ENCODE results near the gene CD44.

Gene CD44

GRCh38 chr11:35141071-35141470 lies 2.1 kb downstream of the CD44 start:
- DNase-seq = peak; percentile 15

- DNase-seq = peak; percentile 60
Observed at GRCh38 chr11:35141571-35141971, 2.6 kb downstream of the CD44 start.

GRCh38 chr11:35142481-35143075 lies 3.6 kb downstream of the CD44 start:
- DNase-seq = peak; percentile 71

GRCh38 chr11:35143297-35144135 lies 4.5 kb downstream of the CD44 start:
- no peak for DNase-seq

GRCh38 chr11:35144136-35144741 lies 5.3 kb downstream of the CD44 start:
- DNase-seq = peak; percentile 73

GRCh38 chr11:35144806-35145205 lies 5.8 kb downstream of the CD44 start:
- DNase-seq = no peak

GRCh38 chr11:35145271-35145670 lies 6.3 kb downstream of the CD44 start:
- peak; percentile 41 for DNase-seq

- DNase-seq = peak; percentile 82
Observed at GRCh38 chr11:35146074-35146521, 7.1 kb downstream of the CD44 start.

- no peak for DNase-seq
Observed at GRCh38 chr11:35146711-35147110, 7.7 kb downstream of the CD44 start.

GRCh38 chr11:35147235-35147634 lies 8.3 kb downstream of the CD44 start:
- no peak for DNase-seq

GRCh38 chr11:35148163-35148837 lies 9.3 kb downstream of the CD44 start:
- DNase-seq = peak; percentile 61

GRCh38 chr11:35150454-35150853 lies 11.5 kb downstream of the CD44 start:
- DNase-seq = no peak

- DNase-seq = no peak
Observed at GRCh38 chr11:35151241-35151640, 12.3 kb downstream of the CD44 start.

- DNase-seq = no peak
Observed at GRCh38 chr11:35151683-35152280, 12.8 kb downstream of the CD44 start.

GRCh38 chr11:35152575-35152974 lies 13.6 kb downstream of the CD44 start:
- DNase-seq = no peak

GRCh38 chr11:35153280-35153679 lies 14.3 kb downstream of the CD44 start:
- DNase-seq = no peak

GRCh38 chr11:35154952-35155351 lies 16.0 kb downstream of the CD44 start:
- no peak for DNase-seq

GRCh38 chr11:35155677-35156076 lies 16.7 kb downstream of the CD44 start:
- DNase-seq = no peak

GRCh38 chr11:35157814-35158700 lies 19.1 kb downstream of the CD44 start:
- no peak for DNase-seq

- no peak for DNase-seq
Observed at GRCh38 chr11:35158701-35159510, 19.9 kb downstream of the CD44 start.

- peak; percentile 27 for DNase-seq
Observed at GRCh38 chr11:35160246-35160824, 21.4 kb downstream of the CD44 start.
